Adrenal gland (tissue), 12 donors: Measurements from ENCODE around the gene MED25. TPM values are rescaled to one million over a fixed set of nuclear protein-coding genes. Genes with fewer than 3 reads are reported as not detected.

ENCODE experiments used
- DNase-seq, 7 donors: peaks; one replicate each; pipeline ENCODE4 v3.0.0-alpha.2; 2019 to 2020
- H3K27ac ChIP-seq, 5 donors: fragments of 200-600 bp; sonication (generic) in 4 of 5; 1 replicate in 3 of 5; 2 replicates in 2 of 5; pipeline versions ENCODE4 v1.5.1 to v1.8.0; 2016 to 2020; ENCODE audit warnings: mild to moderate bottlenecking in 1 of 5
- H3K27me3 ChIP-seq: fragments of 200-600 bp; 2 replicates; pipeline ENCODE4 v1.8.0; 2021
- H3K36me3 ChIP-seq, 2 donors: fragments of 200-600 bp; replicated peaks in 1 of 2; 1 replicate in 1 of 2; 2 replicates in 1 of 2; pipeline versions ENCODE4 v1.5.1 to v1.8.0; 2018 to 2022
- H3K4me1 ChIP-seq, 2 donors: fragments of 200-600 bp; replicated peaks in 1 of 2; 1 replicate in 1 of 2; 2 replicates in 1 of 2; pipeline versions ENCODE4 v1.5.1 to v1.8.0; 2018 to 2021
- H3K4me3 ChIP-seq, 4 donors: fragments of 200-600 bp; sonication (generic) in 3 of 4; one replicate each; pipeline ENCODE4 v1.5.1; 2016 to 2018
- H3K9me3 ChIP-seq, 3 donors: fragments of 200-600 bp; sonication (generic) in 1 of 3; replicated peaks in 1 of 3; 1 replicate in 2 of 3; 2 replicates in 1 of 3; pipeline versions ENCODE4 v1.5.1 to v1.8.0; 2016 to 2021
- CTCF ChIP-seq, 6 experiments: fragments of 450-650 bp in 4 of 6; fragments of 200-600 bp in 2 of 6; sonication (generic) in 1 of 6; IDR thresholded peaks; 1 replicate in 5 of 6; 2 replicates in 1 of 6; pipeline versions ENCODE4 v1.5.1 to v1.8.0; 2016 to 2021; ENCODE audit warnings: antibody characterized with exemption in 6 of 6, mild to moderate bottlenecking in 2 of 6, moderate library complexity in 1 of 6
- POLR2A ChIP-seq, 2 donors: fragments of 450-650 bp; IDR thresholded peaks; one replicate each; pipeline ENCODE4 v1.6.1; 2017; ENCODE audit warnings: antibody characterized with exemption in 2 of 2, mild to moderate bottlenecking in 2 of 2, moderate library complexity in 1 of 2
- WGBS, 4 donors: extraction: QIAGEN DNeasy Blood & Tissue Kit in 2 of 4; methylation state at CpG; one replicate each; pipeline versions ENCODE4 v1.1.5 to v1.1.7; 2013 to 2017; 5-methylcytosine and 5-hydroxymethylcytosine counted together
- intact Hi-C, 2 donors: fragments of 100-400 bp; cut with DNase I; formaldehyde crosslinking; loops; one replicate each; pipeline versions ENCODE4 v1.14.1 to v1.15.0; 2022 to 2023
- polyA plus RNA-seq, 3 donors: library from polyadenylated mRNA; stranded (reverse); fragments of 200-250 nt in 2 of 3; fragments of 350-450 nt in 1 of 3; fragmentation: Illumina TruSeq in 1 of 3; extraction: RNeasy Lipid Tissue Mini Kit (QIAGEN cat#74804) in 1 of 3; gene quantifications; one replicate each; pipeline ENCODE4 v1.2.3, GENCODE V29; 2013 to 2014
- total RNA-seq, 9 donors: library from RNA; depleted of rRNA in 4 of 9; stranded (reverse); fragments of >200 nt in 4 of 9; fragments of 120-200 nt in 1 of 9; fragmentation: NEBNext Ultra II Directional in 1 of 9; extraction: Animal tissue kit (Norgen Biotek cat#: 25700) in 1 of 9; gene quantifications; one replicate each; pipeline versions ENCODE4 v1.1.0 to v1.2.4, GENCODE V29; 2013 to 2023
- donor health status: healthy with polysubstance abuse.
- donor health status: Bipolar disorder and iron deficiency.
- donor health status: DM: yes; HTN: yes; CAD: no.
- donor health status: DM: no; HTN: no; CAD: no.
- donor health status: DM: no; HTN: no; CAD: no.
- donor health status: DM: yes; HTN: yes; CAD: no.

MED25 gene
- total and polyA plus RNA-seq, 12 donors: 36.2 to 457 (median 107) TPM

- no peak for TF ChIP-seq CTCF (IDR thresholded peaks at IDR 0.05)
- TF ChIP-seq POLR2A (IDR thresholded peaks at IDR 0.05): peak in 1 of 2 donors; percentile 59
- Histone ChIP-seq H3K27me3 (no peaks in the 10 kb centered on the region), H3K4me1 (peaks cover 19 to 22% of the 10 kb centered on the region in 2 donors), H3K9me3 (no peaks in the 10 kb centered on the region), H3K36me3 (peaks cover 0 to 49% of the 10 kb centered on the region in 2 donors), H3K4me3 (no peak overlapping the region), H3K27ac (peak overlapping the region in 4 of 5 donors; percentile 32 to 87 (median 79))
- DNase-seq: peak; percentile 72 to 92 (median 88)
- WGBS, 4 donors: 41 to 52% (median 47%) methylated on average over 9 of the region's 9 CpGs
- intact Hi-C loops: no loop called here
Measured at GRCh38 chr19:49786376-49786820, 31.7 kb upstream of the MED25 start.

GRCh38 chr19:49787746-49788145 is 30.3 kb upstream of the MED25 start:
- Histone ChIP-seq H3K9me3 (no peaks in the 10 kb centered on the region), H3K4me3 (no peak overlapping the region), H3K36me3 (peaks cover 0 to 54% of the 10 kb centered on the region in 2 donors), H3K4me1 (peaks cover 23 to 25% of the 10 kb centered on the region in 2 donors), H3K27ac (peak overlapping the region in 4 of 5 donors; percentile 5 to 16 (median 8)), H3K27me3 (no peaks in the 10 kb centered on the region)
- TF ChIP-seq CTCF (IDR thresholded peaks at IDR 0.05): no peak
- TF ChIP-seq POLR2A (IDR thresholded peaks at IDR 0.05): no peak
- DNase-seq: no peak
- 54 to 77% (median 56%) methylated on average over 3 to 5 of the region's 5 CpGs for WGBS, 4 donors
- intact Hi-C loops: no loop called here

DNA sequence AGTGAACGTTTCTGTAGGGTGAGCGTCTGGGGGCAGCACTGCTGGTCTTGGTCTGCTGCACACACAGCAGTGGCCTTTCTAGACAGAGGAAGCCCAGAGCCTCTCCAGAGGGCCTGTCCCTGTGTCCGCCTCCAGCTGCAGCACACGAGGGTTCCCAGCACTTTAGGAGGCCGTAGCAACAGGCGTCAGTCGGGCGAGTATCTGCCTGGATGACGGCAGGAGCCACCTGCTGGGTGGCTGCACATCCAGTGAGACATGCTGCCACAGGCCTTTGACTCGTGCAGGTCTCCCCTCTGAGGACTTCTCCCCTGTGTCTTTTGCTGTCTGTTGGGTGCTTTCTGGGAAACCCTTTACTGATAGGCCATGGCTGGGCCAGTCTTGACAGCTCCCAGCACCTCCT is 29.2 kb upstream of the MED25 start:
- peaks cover 27 to 28% of the 10 kb centered on the region in 2 donors for H3K4me1 ChIP-seq
- peaks cover 0 to 54% of the 10 kb centered on the region in 2 donors for H3K36me3 ChIP-seq
- no peaks in the 10 kb centered on the region for H3K9me3 ChIP-seq
- WGBS, 4 donors: 85 to 94% (median 90%) methylated on average over 3 to 10 of the region's 10 CpGs
- H3K27me3 ChIP-seq: no peaks in the 10 kb centered on the region
- no peak for TF ChIP-seq POLR2A (IDR thresholded peaks at IDR 0.05)
- TF ChIP-seq CTCF (IDR thresholded peaks at IDR 0.05): no peak
- DNase-seq: no peak
- no peak overlapping the region for H3K27ac ChIP-seq
- no peak overlapping the region for H3K4me3 ChIP-seq
- intact Hi-C loops: no loop called here

GRCh38 chr19:49790866-49791265 is 27.2 kb upstream of the MED25 start:
- Histone ChIP-seq H3K27ac (peak overlapping the region in 4 of 5 donors; percentile 50 to 83 (median 77)), H3K4me3 (no peak overlapping the region), H3K4me1 (peaks cover 27 to 28% of the 10 kb centered on the region in 2 donors), H3K9me3 (no peaks in the 10 kb centered on the region), H3K27me3 (no peaks in the 10 kb centered on the region), H3K36me3 (peaks cover 0 to 62% of the 10 kb centered on the region in 2 donors)
- peak; percentile 71 to 92 (median 85) for DNase-seq
- intact Hi-C loops: no loop called here
- TF ChIP-seq CTCF (IDR thresholded peaks at IDR 0.05): peak in 2 of 6 experiments; percentile 17 to 20
- peak in 1 of 2 donors; percentile 42 for TF ChIP-seq POLR2A (IDR thresholded peaks at IDR 0.05)
- WGBS, 4 donors: 34 to 46% (median 37%) methylated on average over 9 of the region's 9 CpGs
